ENCODE measurements around the gene SPATS2.

The SPATS2 gene

DNA sequence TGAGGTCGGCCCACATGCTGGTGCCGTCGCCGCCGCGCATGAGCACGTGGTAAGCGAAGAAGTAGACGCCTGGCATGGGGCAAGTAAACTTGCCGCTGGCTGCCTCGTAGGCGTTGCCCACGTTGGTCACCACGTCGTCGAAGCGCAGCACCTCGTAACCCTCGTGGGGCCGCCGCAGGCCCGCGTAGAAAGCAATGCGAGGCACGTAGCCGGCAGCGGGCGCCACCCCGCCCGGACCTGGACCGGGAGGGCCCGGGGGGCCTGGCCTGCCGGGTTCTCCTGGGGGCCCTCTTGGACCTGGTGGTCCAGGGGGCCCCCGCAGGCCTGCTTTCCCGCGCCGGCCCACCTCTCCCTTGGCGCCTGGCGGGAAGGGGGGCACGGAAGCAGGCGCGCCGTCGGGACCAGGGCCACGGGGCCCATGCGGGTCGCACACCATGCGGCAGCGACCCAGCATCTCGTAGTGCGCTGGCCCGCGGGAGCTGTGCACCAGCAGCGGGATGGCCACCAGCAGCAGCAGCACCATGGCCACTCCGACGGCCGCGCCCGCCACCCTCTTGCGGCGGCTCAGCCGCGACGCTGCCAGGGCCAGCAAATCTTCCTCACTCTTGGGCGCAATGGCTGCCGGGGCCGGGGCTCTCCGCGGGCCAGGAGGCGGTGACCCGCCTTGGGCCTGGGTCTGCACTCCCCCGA lies 31.2 kb upstream of the SPATS2 start:
- no peak for DNase-seq (ENCODE audit: low spot score)

GRCh38 chr12:49336645-49337584 lies 30.3 kb upstream of the SPATS2 start, which contains the start of gene C1QL4:
C1QL4 (minus strand) TSS chr12:49337188; CDS start chr12:49336477, 711 bp downstream.
- DNase-seq (ENCODE audit: low spot score): peak; percentile 72

GRCh38 chr12:49338830-49339463 lies 28.3 kb upstream of the SPATS2 start:
- no peak for DNase-seq (ENCODE audit: low spot score)

DNA sequence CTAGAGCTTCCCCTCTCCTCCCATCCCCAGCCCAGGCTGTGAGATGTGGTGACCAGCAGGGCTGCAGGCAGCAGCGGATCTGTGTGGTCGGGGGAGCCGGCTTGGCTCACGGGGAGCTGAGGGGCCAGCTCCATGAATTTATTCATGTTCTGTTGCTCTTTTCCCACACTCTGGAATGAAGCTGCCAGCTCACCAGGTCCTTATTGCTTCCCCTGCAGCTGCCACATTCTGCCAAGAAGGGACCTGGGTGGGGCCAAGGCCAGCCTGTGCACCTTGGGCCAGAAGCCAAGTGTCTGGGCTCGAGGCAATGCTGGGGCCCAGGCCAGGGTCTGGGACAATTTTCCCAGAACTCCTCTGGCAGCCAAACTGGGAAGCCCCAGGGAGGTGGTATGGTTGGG lies 27.8 kb upstream of the SPATS2 start:
- DNase-seq (ENCODE audit: low spot score): no peak

GRCh38 chr12:49340095-49340870 lies 27.0 kb upstream of the SPATS2 start:
- no peak for DNase-seq (ENCODE audit: low spot score)

- no peak for DNase-seq (ENCODE audit: low spot score)
Measured at GRCh38 chr12:49340971-49341776, 26.1 kb upstream of the SPATS2 start.

DNA sequence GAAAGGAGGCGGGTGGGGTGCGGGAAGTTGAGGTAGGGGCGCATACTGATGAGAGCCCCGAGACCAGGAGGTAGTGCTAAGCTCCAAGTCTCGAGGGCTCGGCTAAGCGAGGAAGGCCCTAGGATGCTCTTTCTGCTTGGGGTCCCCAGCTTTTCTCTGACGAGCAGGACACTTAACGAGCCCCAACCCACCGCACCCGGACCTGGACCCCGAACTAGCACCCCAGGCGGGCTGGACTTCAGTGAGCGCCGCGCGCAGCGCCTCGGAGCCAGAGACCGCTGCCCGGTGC lies 25.5 kb upstream of the SPATS2 start:
- no peak for DNase-seq (ENCODE audit: low spot score)

- peak; percentile 70 for DNase-seq (ENCODE audit: low spot score)
Measured at GRCh38 chr12:49342066-49342913, 25.0 kb upstream of the SPATS2 start.

GRCh38 chr12:49342914-49343731 lies 24.1 kb upstream of the SPATS2 start:
- DNase-seq (ENCODE audit: low spot score): no peak

DNA sequence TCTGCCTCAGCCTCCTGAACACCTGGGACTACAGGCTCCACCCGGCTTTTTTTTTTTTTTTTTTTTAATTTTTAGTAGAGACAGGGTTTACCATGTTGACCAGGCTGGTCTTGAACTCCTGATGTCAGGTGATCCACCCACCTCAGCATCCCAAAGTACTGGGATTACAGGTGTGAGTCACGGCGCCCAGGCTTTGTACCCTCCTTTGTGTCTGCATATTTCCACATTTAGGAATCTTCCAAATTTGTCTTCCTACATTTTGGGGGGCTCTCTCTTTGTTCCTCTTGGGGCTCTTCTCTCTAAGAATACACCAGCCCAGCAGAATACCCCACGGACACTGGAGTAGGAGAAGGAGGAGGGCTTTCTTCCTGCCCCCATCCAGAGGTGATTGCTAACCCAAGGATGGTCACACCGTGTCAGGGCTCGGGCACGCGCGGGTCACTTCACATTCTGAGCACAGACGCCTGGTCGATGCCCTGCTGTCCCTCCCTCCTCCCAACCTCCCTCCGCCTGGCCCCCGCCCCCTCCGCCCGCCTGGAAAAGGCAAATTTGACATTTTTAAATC lies 22.7 kb upstream of the SPATS2 start:
- DNase-seq (ENCODE audit: low spot score): no peak

- no peak for DNase-seq (ENCODE audit: low spot score)
Measured at GRCh38 chr12:49345051-49345824, 22.0 kb upstream of the SPATS2 start.

DNA sequence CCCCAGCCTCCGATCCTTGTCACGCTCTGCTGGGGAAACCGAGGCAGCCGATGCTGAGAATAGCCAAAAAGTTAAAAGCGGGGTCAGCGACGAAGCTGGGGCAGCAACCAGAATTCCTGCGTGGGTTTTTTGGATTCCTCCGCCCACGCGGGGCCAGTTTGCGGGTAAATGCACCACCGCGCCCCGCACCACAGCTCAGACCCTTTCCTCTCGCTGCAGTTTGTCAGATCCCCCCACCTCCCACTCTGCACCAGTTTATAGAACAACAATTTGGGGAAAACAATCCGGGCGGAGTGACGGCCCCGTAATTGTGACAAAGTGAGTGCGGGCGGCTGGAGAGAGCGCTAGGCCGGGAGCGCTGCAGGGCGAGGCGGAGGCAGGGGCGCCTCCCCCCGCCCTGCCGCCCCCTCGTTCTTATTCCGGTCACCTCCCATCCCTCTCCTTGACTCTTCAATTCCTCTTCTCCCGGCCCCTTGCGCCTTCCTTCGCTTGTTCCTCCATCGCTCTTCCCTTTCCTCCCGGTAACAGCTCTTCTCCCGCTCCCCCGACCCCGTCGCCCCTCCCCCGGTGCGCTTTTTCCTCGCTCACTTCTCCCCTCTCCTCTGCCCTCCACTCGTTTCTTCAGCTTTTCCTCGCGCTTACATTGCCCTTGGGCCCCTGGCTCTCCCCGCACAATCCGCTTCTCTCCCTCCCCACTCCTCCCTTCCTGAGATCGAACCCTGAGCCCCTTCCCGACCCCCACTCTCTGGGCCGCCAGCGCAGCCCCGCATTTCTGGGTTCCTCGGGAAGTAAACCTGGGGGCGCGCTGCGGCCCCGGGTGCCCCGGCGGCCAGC lies 21.2 kb upstream of the SPATS2 start:
- DNase-seq (ENCODE audit: low spot score): no peak

DNA sequence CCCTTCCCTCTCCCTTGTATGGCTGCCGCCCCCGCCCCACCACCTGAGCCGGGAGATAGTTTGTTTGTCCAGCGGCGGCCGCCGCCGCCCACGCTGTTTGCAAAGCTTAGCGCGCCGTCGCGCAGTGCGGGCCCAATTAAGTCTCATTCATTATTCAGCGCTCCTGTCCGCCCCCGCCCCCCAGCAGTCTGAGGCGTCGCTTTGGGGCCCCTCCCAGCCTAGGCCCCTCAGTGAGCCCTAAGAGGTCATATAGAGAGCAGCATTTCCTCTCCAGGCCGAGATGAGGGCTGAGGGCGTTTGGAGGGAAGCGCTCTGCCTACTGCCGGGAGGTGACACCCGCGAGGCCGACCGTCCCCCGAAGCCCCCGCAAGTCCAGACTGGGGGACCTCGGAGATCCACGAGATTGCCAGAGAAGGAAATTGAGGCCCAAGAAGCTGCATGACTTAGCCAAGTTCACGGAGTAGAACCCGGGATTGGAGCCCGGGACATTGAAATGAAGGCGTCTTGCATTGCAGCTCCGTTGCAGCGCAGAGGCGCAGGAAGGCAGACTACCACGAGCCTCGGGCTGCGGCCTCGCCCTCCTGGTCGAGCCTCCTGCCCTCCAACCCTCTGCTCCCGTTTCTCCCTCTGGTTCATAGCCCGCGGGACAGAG lies 20.5 kb upstream of the SPATS2 start, which contains the start of gene DNAJC22:
Gene DNAJC22 (plus strand): TSS at position 230 of the 652 bp plus-strand sequence. CDS start 1,985 bp downstream, outside the sequence.
- DNase-seq (ENCODE audit: low spot score): no peak

DNA sequence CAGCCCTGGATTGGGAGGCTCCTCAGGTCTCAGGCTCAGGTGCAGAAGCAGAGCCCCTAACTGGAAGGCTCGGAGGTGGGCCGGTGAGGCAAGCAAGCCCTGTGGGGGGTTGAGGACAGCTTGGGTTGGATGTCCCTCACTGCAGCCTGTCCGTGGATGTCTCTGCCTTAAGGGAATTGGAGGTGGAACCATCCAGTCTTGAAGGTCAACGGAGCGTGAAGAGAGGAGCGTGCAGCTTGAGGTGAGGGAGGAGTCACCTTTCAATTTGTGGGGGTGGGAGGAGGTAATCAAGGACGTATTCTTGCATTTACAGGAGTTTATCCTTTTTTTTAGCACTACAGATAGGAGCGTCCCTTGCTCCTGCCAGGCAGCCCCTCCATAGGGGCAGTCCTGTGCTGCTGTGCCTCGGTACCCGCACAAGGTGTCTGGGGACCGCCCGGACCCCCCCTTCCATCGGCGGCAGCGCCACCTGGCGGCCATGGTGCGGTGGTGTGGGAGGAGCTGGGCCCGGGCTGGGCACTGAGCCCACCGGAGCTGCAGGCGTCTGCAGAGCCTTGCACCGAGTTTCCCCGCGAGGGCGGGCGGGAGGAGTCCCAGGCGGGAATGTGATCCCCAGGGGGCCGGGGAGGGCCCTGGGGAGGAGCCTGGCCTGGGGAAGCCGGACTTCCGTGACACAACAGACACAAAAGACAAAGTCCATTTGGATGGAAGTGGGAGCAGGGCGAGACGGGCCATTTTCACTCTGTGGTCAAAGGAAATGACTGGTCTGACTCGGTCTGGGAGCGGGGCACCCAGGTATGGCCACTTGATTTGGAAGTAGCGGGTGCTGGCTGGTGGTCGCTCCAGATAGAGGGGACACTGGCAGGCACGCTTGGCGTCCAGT lies 19.7 kb upstream of the SPATS2 start:
- DNase-seq (ENCODE audit: low spot score): peak; percentile 68

GRCh38 chr12:49348781-49349180 lies 18.5 kb upstream of the SPATS2 start:
- DNase-seq (ENCODE audit: low spot score): no peak

- DNase-seq (ENCODE audit: low spot score): no peak
Measured at GRCh38 chr12:49349266-49349665, 18.0 kb upstream of the SPATS2 start.

Measured in hematopoietic multipotent progenitor cell treated with erythropoietin and hydrocortisone succinate and interleukin-3 and kit ligand, for 15 days (in vitro differentiated cells).